ENCODE data around the gene KRTAP10-2. TPM values are rescaled to one million over a fixed set of nuclear protein-coding genes. Genes with fewer than 3 reads are reported as not detected.

The KRTAP10-2 gene
- total and polyA plus RNA-seq, 2 of the 4 experiments (the other 2 are of a cell fraction): not detected

GRCh38 chr21:44535963-44536362 is 15.3 kb downstream of the KRTAP10-2 start:
- no peak for ATAC-seq (ENCODE audit: low read depth)
- Histone ChIP-seq H3K27ac (ENCODE audit: insufficient read depth, low read length) (no peak overlapping the region), H2BK120ac (ENCODE audit: low read depth, low read length) (no peak overlapping the region), H3K79me1 (ENCODE audit: low read depth in 1 of 2, low read length in 2 of 2) (no peaks in the 10 kb centered on the region), H2AK9ac (replicated peaks; ENCODE audit: low read depth, low read length, poor library complexity) (no peak overlapping the region), H4K8ac (ENCODE audit: low read depth in 2 of 2, low read length in 2 of 2) (no peak overlapping the region), H4K20me1 (ENCODE audit: insufficient read depth, low read length) (no peaks in the 10 kb centered on the region), H2BK20ac (ENCODE audit: low read depth, low read length) (no peak overlapping the region), H4K5ac (ENCODE audit: low read depth, low read length) (no peak overlapping the region), H3K36me3 (ENCODE audit: control insufficient read depth, insufficient read depth, low read length) (no peaks in the 10 kb centered on the region), H2BK5ac (ENCODE audit: low read depth, low read length, poor library complexity, severe bottlenecking) (no peak overlapping the region), H2AFZ (replicated peaks; ENCODE audit: low read length, poor library complexity) (no peak overlapping the region), H2AK5ac (ENCODE audit: low read depth, low read length) (no peak overlapping the region), H3K14ac (replicated peaks; ENCODE audit: low read depth, low read length) (no peak overlapping the region), H3K9me3 (ENCODE audit: control insufficient read depth, insufficient read depth, low read length) (peaks cover 4% of the 10 kb centered on the region; the same call in 1 of the 2 replicates), H4K91ac (ENCODE audit: insufficient read depth, low read depth, low read length) (no peak overlapping the region), H3K18ac (ENCODE audit: low read depth, low read length) (no peak overlapping the region), H2BK15ac (ENCODE audit: low read depth, low read length) (no peak overlapping the region), H3K4me2 (ENCODE audit: low read depth, low read length) (no peak overlapping the region), H3K4me1 (ENCODE audit: control insufficient read depth, insufficient read depth, low read length) (no peaks in the 10 kb centered on the region), H3K9ac (ENCODE audit: low read depth, low read length) (no peak overlapping the region), H3K27me3 (ENCODE audit: control insufficient read depth, insufficient read depth, low read length) (0 out of 2 replicates have a peak, but pooled peaks cover 2% of the 10 kb centered on the region), H3K4me3 (ENCODE audit: insufficient read depth, low read depth, low read length) (no peak overlapping the region), H3K4ac (ENCODE audit: low read depth, low read length) (no peak overlapping the region), H3K9me1 (ENCODE audit: insufficient read depth, low read length) (no peaks in the 10 kb centered on the region), H3K23ac (ENCODE audit: low read depth, low read length) (no peak overlapping the region), H3K56ac (ENCODE audit: extremely low read depth, insufficient read depth, low read length) (no peak overlapping the region)
- WGBS, 2 experiments (ENCODE audit: extremely low coverage in 2 of 2, insufficient read length in 1 of 2): no CpG with 5 or more reads among the region's 7 CpGs
- in situ Hi-C loops (cut with MboI; ENCODE audit: low sequenced_read_pairs) (no loop called here), intact Hi-C loops (cut with micrococcal nuclease) (no loop called here), dilution Hi-C loops (cut with HindIII; ENCODE audit: low sequenced_read_pairs, unreplicated experiment) (no loop called here)
- no peak for DNase-seq
- TF ChIP-seq, protein P1, sequence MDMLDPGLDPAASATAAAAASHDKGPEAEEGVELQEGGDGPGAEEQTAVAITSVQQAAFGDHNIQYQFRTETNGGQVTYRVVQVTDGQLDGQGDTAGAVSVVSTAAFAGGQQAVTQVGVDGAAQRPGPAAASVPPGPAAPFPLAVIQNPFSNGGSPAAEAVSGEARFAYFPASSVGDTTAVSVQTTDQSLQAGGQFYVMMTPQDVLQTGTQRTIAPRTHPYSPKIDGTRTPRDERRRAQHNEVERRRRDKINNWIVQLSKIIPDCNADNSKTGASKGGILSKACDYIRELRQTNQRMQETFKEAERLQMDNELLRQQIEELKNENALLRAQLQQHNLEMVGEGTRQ (IDR thresholded peaks at IDR 0.05; ENCODE audit: low read depth, low read length): no peak
- no peak for TF ChIP-seq CEBPB (IDR thresholded peaks at IDR 0.05; ENCODE audit: low read depth, low read length)
- TF ChIP-seq MAZ (IDR thresholded peaks at IDR 0.05; ENCODE audit: borderline replicate concordance, low read depth, low read length): no peak
- TF ChIP-seq NFE2L2 (IDR thresholded peaks at IDR 0.05; ENCODE audit: low read depth, low read length): no peak
- TF ChIP-seq CHD1 (IDR thresholded peaks at IDR 0.05; ENCODE audit: low read depth, low read length): no peak
- no peak for TF ChIP-seq BHLHE40 (IDR thresholded peaks at IDR 0.05; ENCODE audit: low read depth, low read length)
- CTCF ChIA-PET: no interaction called here
- BruUV-seq (replicated peaks): no TSS peak
- POLR2A ChIA-PET (ENCODE audit: unreplicated experiment): no interaction called here

Data from IMR-90 (cell line).